Caco-2 (cell line): ENCODE results near the gene NEDD4L. TPM values are rescaled to one million over a fixed set of nuclear protein-coding genes. Genes with fewer than 3 reads are reported as not detected.

Experiments
- BruUV-seq: library from RNA; stranded (reverse); fragments of 400-500 nt; replicated peaks from 2 replicates; lab custom pipeline; 2021; lab: Mats Ljungman, UMichigan
- CTCF ChIA-PET: fragments of 300-600 bp; sonication (Branson Sonifier 250); formaldehyde crosslinking; loops from one replicate; lab custom pipeline; 2022; ENCODE audit warnings: antibody characterized with exemption; lab: Charles Lee
- POLR2A ChIA-PET: fragments of 300-600 bp; sonication (Branson Sonifier 250); formaldehyde crosslinking; loops from one replicate; lab custom pipeline; 2022; ENCODE audit warnings: antibody characterized with exemption; lab: Charles Lee
- DNase-seq, 2 experiments: peaks; one replicate each; pipeline versions ENCODE4 v3.0.0 to v3.0.0-alpha.2; 2020 to 2022
- H3K27me3 ChIP-seq: replicated peaks from 2 replicates; pipeline ENCODE4 v1.6.0; 2011; ENCODE audit warnings: low read length; ENCODE audit not compliant: control insufficient read depth, insufficient read depth
- H3K36me3 ChIP-seq: 2 replicates; pipeline ENCODE4 v1.5.1; 2011; ENCODE audit warnings: low read length; ENCODE audit not compliant: control insufficient read depth, insufficient read depth
- H3K4me1 ChIP-seq: fragments of 250-450 bp; sonication (Bioruptor Pico); 2 replicates; pipeline ENCODE4 v1.5.1; 2020; ENCODE audit warnings: mild to moderate bottlenecking
- H3K4me3 ChIP-seq: 2 replicates; pipeline ENCODE4 v1.5.1; 2011; ENCODE audit warnings: low read depth, mild to moderate bottlenecking, control low read depth, low read length
- H3K9me3 ChIP-seq: fragments of 250-450 bp; sonication (Bioruptor Pico); 2 replicates; pipeline ENCODE4 v1.5.1; 2020; ENCODE audit warnings: mild to moderate bottlenecking, moderate library complexity
- H3K27ac Mint-ChIP-seq: one replicate; pipeline ENCODE4 v1.8.0; 2022; ENCODE audit warnings: mixed read lengths; ENCODE audit not compliant: unreplicated experiment
- H3K27me3 Mint-ChIP-seq: one replicate; pipeline ENCODE4 v1.8.0; 2022; ENCODE audit warnings: mixed read lengths; ENCODE audit not compliant: insufficient read depth, unreplicated experiment
- H3K36me3 Mint-ChIP-seq: one replicate; pipeline ENCODE4 v1.8.0; 2022; ENCODE audit warnings: mild to moderate bottlenecking, mixed read lengths; ENCODE audit not compliant: insufficient read depth, unreplicated experiment
- H3K4me1 Mint-ChIP-seq: one replicate; pipeline ENCODE4 v1.8.0; 2022; ENCODE audit warnings: low read depth, mixed read lengths; ENCODE audit not compliant: unreplicated experiment
- H3K4me3 Mint-ChIP-seq: one replicate; pipeline ENCODE4 v1.8.0; 2022; ENCODE audit warnings: mild to moderate bottlenecking, moderate library complexity, mixed read lengths; ENCODE audit not compliant: unreplicated experiment
- H3K9me3 Mint-ChIP-seq: one replicate; pipeline ENCODE4 v1.8.0; 2022; ENCODE audit warnings: mixed read lengths; ENCODE audit not compliant: unreplicated experiment
- CTCF ChIP-seq, 2 experiments: fragments of 200-600 bp in 1 of 2; IDR thresholded peaks; 1 replicate in 1 of 2; 2 replicates in 1 of 2; pipeline versions ENCODE4 v1.5.1 to v1.8.0; 2011 to 2022; ENCODE audit warnings: antibody characterized with exemption in 1 of 2, control low read depth in 1 of 2, inconsistent platforms in 1 of 2, low read depth in 1 of 2, low read length in 1 of 2, mild to moderate bottlenecking in 1 of 2, moderate library complexity in 1 of 2; ENCODE audit not compliant: insufficient read depth in 1 of 2, severe bottlenecking in 1 of 2, unreplicated experiment in 1 of 2
- intact Hi-C: fragments of 100-400 bp; cut with micrococcal nuclease; formaldehyde crosslinking; loops from one replicate; pipeline ENCODE4 v1.10.0; 2022; ENCODE audit not compliant: unreplicated experiment
- total RNA-seq: library from RNA; stranded (reverse); gene quantifications from 2 replicates; pipeline ENCODE4 v1.2.3, GENCODE V29; 2022

Gene NEDD4L
- total RNA-seq, 1 experiment from 2014 or later, result 85.4 TPM

GRCh38 chr18:58032233-58032632 is 11.8 kb upstream of the NEDD4L start:
- Mint-ChIP-seq H3K9me3 (no peaks in the 10 kb centered on the region), H3K36me3 (no peaks in the 10 kb centered on the region), H3K4me3 (no peak overlapping the region), H3K4me1 (peaks cover 7% of the 10 kb centered on the region), H3K27ac (no peak overlapping the region), H3K27me3 (no peaks in the 10 kb centered on the region)
- intact Hi-C loops, result no loop called here
- no peak for TF ChIP-seq CTCF (IDR thresholded peaks at IDR 0.05; ENCODE audit: insufficient read depth in 1 of 2, low read depth in 1 of 2, low read length in 1 of 2, severe bottlenecking in 1 of 2, unreplicated experiment in 1 of 2)
- DNase-seq, result no peak
- Histone ChIP-seq H3K9me3 (no peaks in the 10 kb centered on the region), H3K4me1 (peaks cover 14% of the 10 kb centered on the region), H3K4me3 (no peak overlapping the region), H3K27me3 (no peaks in the 10 kb centered on the region), H3K36me3 (no peaks in the 10 kb centered on the region)
- BruUV-seq, result no TSS peak
- ChIA-PET CTCF (no interaction called here), POLR2A (no interaction called here)

GRCh38 chr18:58033216-58033615 is 10.8 kb upstream of the NEDD4L start:
- no peak overlapping the region for H3K4me3 ChIP-seq
- intact Hi-C loops, result no loop called here
- Mint-ChIP-seq H3K9me3 (no peaks in the 10 kb centered on the region), H3K27ac (no peak overlapping the region), H3K27me3 (no peaks in the 10 kb centered on the region), H3K4me1 (peaks cover 7% of the 10 kb centered on the region), H3K36me3 (no peaks in the 10 kb centered on the region), H3K4me3 (no peak overlapping the region)
- no peaks in the 10 kb centered on the region for H3K36me3 ChIP-seq
- ChIA-PET POLR2A (no interaction called here), CTCF (no interaction called here)
- BruUV-seq, result no TSS peak
- no peaks in the 10 kb centered on the region for H3K27me3 ChIP-seq
- no peak for DNase-seq
- no peaks in the 10 kb centered on the region for H3K9me3 ChIP-seq
- H3K4me1 ChIP-seq, result peaks cover 4% of the 10 kb centered on the region
- TF ChIP-seq CTCF (IDR thresholded peaks at IDR 0.05; ENCODE audit: insufficient read depth in 1 of 2, low read depth in 1 of 2, low read length in 1 of 2, severe bottlenecking in 1 of 2, unreplicated experiment in 1 of 2), result no peak

GRCh38 chr18:58034370-58034769 is 9.7 kb upstream of the NEDD4L start:
- CTCF ChIA-PET, result no interaction called here
- no peaks in the 10 kb centered on the region for H3K36me3 ChIP-seq
- DNase-seq, result no peak
- H3K4me1 ChIP-seq, result no peaks in the 10 kb centered on the region
- no peak overlapping the region for H3K4me3 ChIP-seq
- Mint-ChIP-seq H3K27ac (no peak overlapping the region), H3K4me3 (no peak overlapping the region), H3K4me1 (peaks cover 7% of the 10 kb centered on the region), H3K9me3 (no peaks in the 10 kb centered on the region), H3K36me3 (no peaks in the 10 kb centered on the region), H3K27me3 (no peaks in the 10 kb centered on the region)
- no peaks in the 10 kb centered on the region for H3K9me3 ChIP-seq
- POLR2A ChIA-PET, result no interaction called here
- intact Hi-C loops, result no loop called here
- BruUV-seq, result no TSS peak
- no peaks in the 10 kb centered on the region for H3K27me3 ChIP-seq
- no peak for TF ChIP-seq CTCF (IDR thresholded peaks at IDR 0.05; ENCODE audit: insufficient read depth in 1 of 2, low read depth in 1 of 2, low read length in 1 of 2, severe bottlenecking in 1 of 2, unreplicated experiment in 1 of 2)
